BJ (cell line): ENCODE data around the gene KRR1. TPM values are rescaled to one million over a fixed set of nuclear protein-coding genes. Genes with fewer than 3 reads are reported as not detected.
A peak's percentile ranks its signal among the peaks of the same experiment; 100 is the strongest.

Source experiments
- CTCF ChIA-PET: fragments of 350-600 bp; formaldehyde crosslinking; extraction: SDS; loops from one replicate; lab custom pipeline; 2021; ENCODE audit warnings: antibody characterized with exemption, inconsistent platforms; lab: Yijun Ruan, JAX
- POLR2A ChIA-PET: fragments of 300-600 bp; sonication (Branson Sonifier 250); formaldehyde crosslinking; extraction: SDS; loops from one replicate; lab custom pipeline; 2021; ENCODE audit warnings: antibody characterized with exemption; lab: Charles Lee
- DNase-seq: peaks from one replicate; pipeline ENCODE4 v3.0.0-alpha.2; 2011; ENCODE audit warnings: low read depth
- H3K27me3 ChIP-seq: 2 replicates; pipeline ENCODE4 v1.6.0; 2011; ENCODE audit warnings: low read length; ENCODE audit not compliant: control insufficient read depth, insufficient read depth
- H3K36me3 ChIP-seq: 2 replicates; pipeline ENCODE4 v1.5.1; 2011; ENCODE audit warnings: low read length; ENCODE audit not compliant: control insufficient read depth, insufficient read depth
- H3K4me3 ChIP-seq: 2 replicates; pipeline ENCODE4 v1.5.1; 2011; ENCODE audit warnings: low read depth, mild to moderate bottlenecking, control low read depth, low read length
- CTCF ChIP-seq: IDR thresholded peaks from 2 replicates; pipeline ENCODE4 v1.5.1; 2011; ENCODE audit warnings: low read depth, mild to moderate bottlenecking, control low read depth, inconsistent platforms, low read length, moderate library complexity; ENCODE audit not compliant: insufficient read depth
- polyA minus RNA-seq: library from RNA; depleted of rRNA, polyadenylated mRNA; stranded (reverse); fragments of >200 nt; gene quantifications from 2 replicates; pipeline ENCODE4 v1.2.3, GENCODE V29; 2011; rRNA and poly(A)+ RNA removed
- polyA plus RNA-seq: library from polyadenylated mRNA; depleted of rRNA; stranded (reverse); fragments of >200 nt; gene quantifications from 2 replicates; pipeline ENCODE4 v1.2.3, GENCODE V29; 2011; rRNA removed

Gene KRR1
- polyA plus RNA-seq (10.4 and 27.4 TPM in 2 replicates), polyA minus RNA-seq (7.0 and 8.7 TPM in 2 replicates)

DNA sequence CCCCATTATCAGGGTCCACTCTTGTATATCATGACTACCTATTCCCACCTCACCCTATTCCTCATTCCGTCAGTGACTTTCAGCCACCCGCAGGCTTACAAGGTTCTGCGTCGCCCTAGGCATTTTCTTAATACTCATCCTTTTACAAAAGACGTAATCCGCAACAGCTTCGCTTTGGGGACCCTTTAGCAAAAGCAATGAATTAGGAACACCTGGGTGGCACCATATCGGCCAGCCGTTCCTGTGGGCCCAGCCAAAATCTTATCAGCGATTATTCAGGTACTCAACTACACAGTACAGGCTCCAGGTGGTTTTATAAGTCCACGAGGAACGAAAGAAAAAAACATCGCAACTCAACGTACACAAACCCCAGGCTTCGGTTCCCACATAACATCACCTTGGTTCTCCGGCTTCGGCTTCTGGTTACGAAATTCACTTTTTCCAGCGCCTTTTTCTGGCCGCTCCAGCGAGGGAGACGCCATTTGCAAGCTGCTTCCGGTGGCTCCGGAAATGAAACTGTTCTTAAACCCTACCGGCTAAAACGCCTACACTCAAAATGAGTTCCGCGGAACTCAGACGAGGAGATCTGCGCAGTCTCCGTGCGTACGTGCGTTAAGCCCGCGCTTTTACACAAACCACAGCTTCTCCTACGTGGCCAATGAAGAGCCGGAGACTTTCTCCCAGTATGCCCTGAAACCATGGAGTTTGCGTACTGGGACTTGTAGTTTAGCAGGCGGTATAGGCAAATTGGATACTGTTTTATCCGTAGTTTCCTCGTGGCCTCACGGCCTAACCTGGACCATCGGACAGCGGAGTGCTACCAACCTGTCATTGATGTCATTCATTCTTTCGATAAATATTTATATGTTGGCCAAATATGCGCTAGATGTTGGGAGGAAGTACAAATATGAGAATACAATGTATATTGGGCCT lies at the start of gene KRR1:
Gene KRR1 (minus strand): TSS at position 494 of the 933 bp plus-strand sequence. CDS start 12 bp downstream, at position 482.
- CTCF ChIA-PET: interaction anchor here (0.6 to 1.5 kb wide), 6 partner anchors 16 to 526 kb away, joined by 3 to 6 read pairs (median 3); partner anchors contain the start of gene GLIPR1L2
- POLR2A ChIA-PET: interaction anchor here (0.6 to 0.7 kb wide), 4 partner anchors 305 to 1698 kb away, joined by 3 to 4 read pairs (median 3); partner anchors contain the start of gene PHLDA1
- H3K4me3 ChIP-seq: peak within 1 kb of the TSS; percentile 80
- H3K36me3 ChIP-seq: peaks cover 2% of the 10 kb centered on the region; the same call in 1 of the 2 replicates
- 0 out of 2 replicates have a peak, but pooled peaks have one; percentile 2 for TF ChIP-seq CTCF
- DNase-seq: peak; percentile 96
- H3K27me3 ChIP-seq: no peaks in the 10 kb centered on the region

GRCh38 chr12:75560167-75560566 lies 48.8 kb upstream of the KRR1 start:
- Histone ChIP-seq H3K4me3 (no peak overlapping the region), H3K36me3 (no peaks in the 10 kb centered on the region), H3K27me3 (no peaks in the 10 kb centered on the region)
- peak; percentile 49 for TF ChIP-seq CTCF
- ChIA-PET POLR2A (no interaction called here), CTCF (interaction anchor here (0.6 to 1.7 kb wide), 8 partner anchors 32 to 480 kb away, joined by 3 to 5 read pairs (median 4); partner anchors contain the start of gene PHLDA1)
- no peak for DNase-seq

- DNase-seq: no peak
- CTCF ChIA-PET: interaction anchor here (0.5 to 1.3 kb wide), 4 partner anchors 27 to 479 kb away, joined by 3 to 5 read pairs (median 4); no protein-coding TSS in a partner anchor
- TF ChIP-seq CTCF: no peak
- Histone ChIP-seq H3K36me3 (no peaks in the 10 kb centered on the region), H3K4me3 (no peak overlapping the region), H3K27me3 (no peaks in the 10 kb centered on the region)
- POLR2A ChIA-PET: no interaction called here
These were observed 46.9 kb upstream of the KRR1 start for GRCh38 chr12:75558287-75558686.

GRCh38 chr12:75556311-75556899 lies 45.0 kb upstream of the KRR1 start:
- no peak for DNase-seq
- no peaks in the 10 kb centered on the region for H3K27me3 ChIP-seq
- no peak overlapping the region for H3K4me3 ChIP-seq
- POLR2A ChIA-PET: no interaction called here
- H3K36me3 ChIP-seq: no peaks in the 10 kb centered on the region
- no peak for TF ChIP-seq CTCF
- CTCF ChIA-PET: interaction anchor here (0.7 to 1.0 kb wide), 2 partner anchors 12 to 68 kb away, joined by 3 read pairs; no protein-coding TSS in a partner anchor
